ENCODE measurements around the gene FBXO2. TPM values are rescaled to one million over a fixed set of nuclear protein-coding genes. Genes with fewer than 3 reads are reported as not detected.
A peak's percentile ranks its signal among the peaks of the same experiment; 100 is the strongest.

The FBXO2 gene
- 1 to 10 TPM; 1.1 to 2.1 (median 1.4) TPM for polyA plus RNA-seq (ENCODE audit: insufficient read length in 3 of 3)
- long read RNA-seq, donor 1 = 0 reads
- long read RNA-seq, donor 2, partial matches to known transcripts = 0 of 1 reads
- long read RNA-seq, donor 2, other reads (novel, unspliced or antisense) = 0 of 1 reads
- long read RNA-seq, donor 3, partial matches to known transcripts = 0 of 2 reads
- long read RNA-seq, donor 3, other reads (novel, unspliced or antisense) = 0 of 2 reads
- long read RNA-seq, donor 4, partial matches to known transcripts = 34 of 40 reads
- long read RNA-seq, donor 4, other reads (novel, unspliced or antisense) = 5 of 40 reads
- long read RNA-seq, donor 5, partial matches to known transcripts = 10 of 10 reads
- long read RNA-seq, donor 5, other reads (novel, unspliced or antisense) = 0 of 10 reads
- long read RNA-seq, donor 6, partial matches to known transcripts = 0 of 3 reads
- long read RNA-seq, donor 6, other reads (novel, unspliced or antisense) = 0 of 3 reads
- long read RNA-seq, donor 7, partial matches to known transcripts = 0 of 1 reads
- long read RNA-seq, donor 7, other reads (novel, unspliced or antisense) = 0 of 1 reads
- long read RNA-seq, donor 8 = 0 reads
- long read RNA-seq, donor 9, partial matches to known transcripts = 0 of 1 reads
- long read RNA-seq, donor 9, other reads (novel, unspliced or antisense) = 0 of 1 reads
- long read RNA-seq, donor 10, partial matches to known transcripts = 31 of 33 reads
- long read RNA-seq, donor 10, other reads (novel, unspliced or antisense) = 0 of 33 reads
- long read RNA-seq, donor 11 = 0 reads
- long read RNA-seq, donor 12, partial matches to known transcripts = 0 of 1 reads
- long read RNA-seq, donor 12, other reads (novel, unspliced or antisense) = 0 of 1 reads
- long read RNA-seq, donor 13, partial matches to known transcripts = 0 of 1 reads
- long read RNA-seq, donor 13, other reads (novel, unspliced or antisense) = 0 of 1 reads
- long read RNA-seq, donor 14 = 0 reads
- long read RNA-seq, donor 15, transcript FBXO2-201 (6 exons, 1,560 nt) = major isoform, 13 of 76 reads
- long read RNA-seq, donor 15, partial matches to known transcripts = 62 of 76 reads
- long read RNA-seq, donor 15, other reads (novel, unspliced or antisense) = 0 of 76 reads
- long read RNA-seq, donor 16 = 0 reads

DNA sequence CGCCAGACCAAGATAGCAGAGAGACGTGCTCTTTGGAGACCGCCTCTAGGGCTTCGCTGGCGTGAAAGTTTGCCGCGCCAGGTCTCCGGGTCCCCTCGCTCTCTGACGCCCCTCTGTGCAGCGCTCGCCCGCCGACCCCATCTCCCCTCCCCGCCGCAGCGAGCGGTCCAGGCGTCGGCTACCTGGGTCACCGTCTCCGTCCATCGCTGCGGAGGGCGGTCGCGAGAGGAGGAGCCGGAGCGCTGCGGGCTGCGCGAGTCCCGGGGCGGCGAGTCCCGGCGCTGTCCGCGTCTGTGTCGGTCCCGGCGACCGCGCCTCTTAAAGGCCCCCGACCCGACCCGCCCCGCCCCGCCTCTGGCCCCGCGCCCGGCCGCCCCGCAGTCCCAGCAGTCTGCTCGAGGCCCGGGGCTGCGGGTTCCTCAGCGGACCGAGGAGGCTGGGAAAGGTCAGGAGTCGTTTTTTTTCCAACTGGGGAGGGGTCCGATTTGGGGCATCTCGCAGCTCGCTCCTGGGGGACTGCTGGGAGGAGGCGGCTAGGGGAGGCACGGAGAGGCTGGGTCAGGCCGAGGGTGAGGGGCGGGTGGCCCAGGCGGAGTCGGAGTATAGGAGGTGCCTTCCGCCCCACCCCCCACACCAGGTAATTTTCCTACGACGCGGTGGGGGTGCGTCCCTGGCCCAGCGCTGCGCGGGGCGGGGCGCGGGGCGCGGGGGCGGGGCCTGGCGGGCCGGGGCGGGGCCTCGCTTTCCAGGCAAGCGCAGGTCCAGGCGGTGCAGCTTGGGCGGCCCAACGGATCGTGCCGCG, at the start of gene FBXO2, which contains the start of gene FBXO44:
Gene FBXO2, minus strand, starts transcription at position 293 of the 802 bp plus-strand sequence. Its CDS starts 89 bp downstream, at position 204.
Gene FBXO44, plus strand, starts transcription at position 741 of the 802 bp plus-strand sequence. CDS start 959 bp downstream, outside the sequence.
- no peak for DNase-seq

- no peak for DNase-seq
Observed at GRCh38 chr1:11703357-11704193, 49.3 kb upstream of the FBXO2 start.

- DNase-seq = no peak
Observed at GRCh38 chr1:11701981-11702803, 48.0 kb upstream of the FBXO2 start.

- DNase-seq = no peak
Observed at GRCh38 chr1:11701551-11701961, 47.3 kb upstream of the FBXO2 start.

- DNase-seq = no peak
Observed at GRCh38 chr1:11700601-11701467, 46.6 kb upstream of the FBXO2 start.

GRCh38 chr1:11697893-11698210, 43.6 kb upstream of the FBXO2 start:
- DNase-seq = no peak

GRCh38 chr1:11697188-11697892, 43.1 kb upstream of the FBXO2 start:
- no peak for DNase-seq

- no peak for DNase-seq
Observed at GRCh38 chr1:11695861-11696260, 41.6 kb upstream of the FBXO2 start.

DNA sequence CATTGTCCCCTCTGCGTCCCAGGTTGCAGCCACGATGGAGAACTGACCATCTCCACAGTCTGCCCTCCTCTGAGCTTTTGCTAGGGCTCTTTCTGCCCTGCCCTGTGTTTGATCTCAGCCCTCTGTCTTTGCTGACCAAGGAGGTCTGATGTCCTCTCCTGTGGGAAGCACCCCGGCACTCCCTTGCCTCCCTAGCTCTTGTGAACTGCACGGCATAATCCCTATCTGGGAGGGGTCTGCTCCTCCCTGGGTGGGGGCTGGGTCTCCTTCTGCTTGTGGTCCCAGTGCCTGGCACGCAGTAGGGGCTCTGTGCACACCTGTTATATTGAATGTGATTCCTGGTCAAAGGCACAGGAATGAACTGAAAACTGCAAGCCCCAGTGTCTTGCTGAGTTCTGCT, 39.7 kb upstream of the FBXO2 start:
- no peak for DNase-seq

DNA sequence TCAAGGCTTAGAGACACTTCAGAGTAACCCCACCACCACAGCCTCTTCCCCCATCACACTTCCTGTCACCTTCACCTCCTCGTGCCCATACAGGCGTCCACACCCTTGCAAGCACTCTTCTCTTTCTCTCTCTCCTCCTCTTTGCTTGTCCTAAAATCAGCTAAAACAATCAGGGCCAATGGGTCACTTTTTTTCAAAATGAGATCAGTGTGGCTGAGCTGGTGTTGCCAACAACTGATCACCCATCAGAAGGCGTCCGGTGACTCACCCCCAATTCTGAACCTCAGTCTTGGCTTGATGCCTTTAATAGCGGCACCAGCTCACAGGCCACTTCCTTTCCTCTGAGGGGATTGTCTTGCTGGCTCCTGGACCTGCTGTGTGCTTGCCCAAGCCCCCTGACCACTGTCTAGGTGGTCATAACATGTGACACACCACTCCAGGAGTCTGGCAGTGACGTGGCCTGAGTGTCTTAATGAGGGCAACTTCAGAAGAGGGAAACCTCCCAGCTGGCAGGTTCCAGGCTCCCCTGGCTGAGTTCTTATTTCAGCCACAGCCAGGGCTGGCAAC, 38.9 kb upstream of the FBXO2 start:
- DNase-seq = no peak

- DNase-seq = no peak
Observed at GRCh38 chr1:11691928-11692711, 37.9 kb upstream of the FBXO2 start.

- DNase-seq = peak; percentile 45
Observed at GRCh38 chr1:11691302-11691914, 37.2 kb upstream of the FBXO2 start, which contains the start of gene DRAXIN. DRAXIN (plus strand) TSS chr1:11691710; CDS start chr1:11706259, 14,549 bp downstream.

DNA sequence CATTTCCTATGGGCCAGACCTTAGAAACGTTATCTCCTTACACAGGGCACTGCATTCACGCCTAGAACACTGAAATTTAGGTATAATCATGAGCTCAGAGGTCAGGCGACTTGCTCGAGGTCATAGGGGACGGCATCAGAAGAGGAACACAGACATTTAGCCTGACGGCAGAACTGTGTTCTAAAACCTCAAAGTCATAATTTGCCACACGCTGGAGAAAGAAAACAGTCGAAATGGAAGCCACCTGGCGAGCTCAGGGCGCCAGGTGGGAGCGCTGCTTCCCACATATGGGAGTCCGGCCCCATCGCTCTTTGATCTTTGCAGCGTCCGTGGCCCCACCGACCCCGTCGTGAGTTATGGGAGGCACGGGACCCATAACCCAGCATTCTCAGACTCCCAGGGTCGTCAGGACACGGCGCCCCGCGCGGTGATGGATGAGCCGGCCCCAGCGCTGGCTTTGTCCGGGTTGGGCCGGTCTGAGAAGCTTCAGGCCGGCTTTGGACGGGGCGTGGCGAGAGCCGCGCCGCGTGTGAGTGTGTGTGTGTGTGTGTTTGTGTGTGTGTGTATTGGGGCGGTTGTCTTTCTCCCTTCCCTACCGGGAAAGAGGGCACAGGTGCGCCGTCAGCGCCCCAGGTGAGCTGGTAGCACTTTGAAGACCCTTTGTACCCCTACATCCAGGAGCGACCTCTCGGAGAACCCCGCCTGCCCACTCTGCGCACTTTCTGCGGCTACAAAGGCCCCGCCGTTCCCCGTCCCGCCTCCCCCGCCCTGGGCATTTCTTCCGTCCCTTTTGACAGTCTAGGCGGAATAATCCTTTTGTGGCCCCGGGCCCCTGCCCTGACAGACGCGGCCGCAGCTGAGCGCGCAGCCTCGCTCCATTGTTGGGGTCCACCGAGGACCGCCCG, 36.4 kb upstream of the FBXO2 start:
- peak; percentile 69 for DNase-seq

- no peak for DNase-seq
Observed at GRCh38 chr1:11688506-11688905, 34.3 kb upstream of the FBXO2 start.

GRCh38 chr1:11685210-11685752, 31.1 kb upstream of the FBXO2 start:
- DNase-seq = no peak
